CD4-positive, alpha-beta T cell treated with Interleukin-4 for 4 hours (primary cell): ENCODE results near the gene ITPK1.

Source experiments
- DNase-seq: peaks from one replicate; pipeline ENCODE4 v3.0.0-alpha.2; 2020

The ITPK1 gene

DNA sequence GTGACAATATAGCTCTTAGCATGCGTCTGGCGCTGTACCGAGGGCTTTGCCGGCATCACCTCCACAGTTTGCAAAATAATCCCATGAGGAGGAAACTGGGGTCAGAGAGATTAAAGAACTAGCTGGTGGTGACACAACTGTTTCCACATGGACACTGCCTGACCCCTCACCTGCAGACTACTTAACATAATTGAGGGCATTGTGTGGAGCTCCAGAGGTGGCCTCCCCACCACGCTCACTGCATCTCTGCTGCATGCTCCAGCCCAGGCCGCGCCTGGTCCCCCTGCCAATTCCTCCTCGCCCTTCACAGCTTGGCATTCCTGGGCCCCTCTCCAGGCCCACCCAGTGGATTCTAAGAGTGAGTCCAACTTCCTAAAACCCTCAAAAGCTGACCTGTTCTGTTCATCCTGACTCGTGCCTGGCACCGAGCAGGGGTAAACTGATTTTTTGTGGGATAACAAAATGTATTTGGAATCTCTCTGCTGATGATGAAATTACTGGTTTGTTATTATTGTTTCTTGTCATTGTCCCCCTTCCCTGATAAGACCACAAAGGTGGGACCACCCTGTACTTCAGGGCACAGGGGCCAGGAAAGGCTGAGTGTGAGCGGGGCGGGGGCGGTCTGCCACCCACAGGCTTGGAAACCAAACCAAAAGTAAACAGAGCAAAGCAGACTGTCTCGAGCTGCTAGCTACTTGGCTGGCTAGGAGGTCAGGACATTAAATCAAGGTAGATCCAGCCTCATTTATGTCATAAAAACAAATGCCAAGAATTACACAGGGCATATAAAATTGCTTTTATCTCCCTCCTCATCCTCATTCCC lies 152.2 kb downstream of the ITPK1 start:
- no peak for DNase-seq

DNA sequence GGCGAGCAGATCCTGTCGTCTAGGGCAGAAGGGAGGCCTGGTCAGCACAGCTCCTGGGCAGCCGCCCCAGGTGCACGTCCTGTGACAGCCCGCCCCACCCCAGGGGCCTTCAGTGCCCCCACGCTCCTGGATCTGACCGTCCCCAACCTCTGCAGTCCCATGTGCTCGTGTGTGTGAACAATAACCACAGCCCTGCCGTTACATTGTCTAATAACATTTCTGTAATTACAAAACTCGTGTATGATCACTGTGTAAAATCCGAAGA lies 153.0 kb downstream of the ITPK1 start:
- no peak for DNase-seq

DNA sequence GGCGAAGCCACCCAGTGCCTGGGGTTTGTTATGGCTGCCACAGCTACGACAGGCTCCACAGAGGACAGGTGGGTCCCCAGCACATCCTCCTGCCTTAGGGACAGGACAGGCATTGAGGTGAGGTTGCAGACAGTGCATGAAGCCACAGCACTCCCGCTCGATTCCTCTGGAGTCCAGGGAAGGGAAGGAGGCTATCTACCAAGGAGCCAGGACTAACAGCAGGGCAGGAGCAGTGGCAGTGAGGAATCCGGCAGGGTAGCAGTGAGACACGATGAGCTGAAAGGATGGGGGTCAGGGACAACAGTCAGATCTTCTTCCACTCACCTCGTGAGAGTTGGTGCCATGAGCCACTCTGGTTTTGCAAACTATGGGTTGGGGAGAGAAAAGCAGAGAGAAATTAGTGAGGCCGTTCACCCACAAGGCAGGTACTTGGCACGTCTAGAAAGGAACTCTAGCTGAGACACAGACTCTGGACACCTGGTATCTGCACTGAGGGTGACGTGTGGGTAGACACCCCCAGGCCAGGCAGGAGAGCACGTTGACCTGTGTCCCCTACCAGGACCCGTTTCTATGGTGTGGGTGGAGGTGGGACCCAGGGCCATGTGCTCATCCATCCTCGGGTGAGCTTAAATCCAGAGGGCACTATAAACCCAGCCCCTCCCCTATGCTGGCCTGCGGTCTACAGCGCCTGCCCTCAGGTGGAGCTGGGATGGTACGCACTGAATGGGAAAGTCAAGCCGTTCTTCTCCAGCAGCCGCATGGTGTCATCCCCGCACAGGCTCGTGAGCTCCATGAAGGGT lies 153.5 kb downstream of the ITPK1 start:
- no peak for DNase-seq

DNA sequence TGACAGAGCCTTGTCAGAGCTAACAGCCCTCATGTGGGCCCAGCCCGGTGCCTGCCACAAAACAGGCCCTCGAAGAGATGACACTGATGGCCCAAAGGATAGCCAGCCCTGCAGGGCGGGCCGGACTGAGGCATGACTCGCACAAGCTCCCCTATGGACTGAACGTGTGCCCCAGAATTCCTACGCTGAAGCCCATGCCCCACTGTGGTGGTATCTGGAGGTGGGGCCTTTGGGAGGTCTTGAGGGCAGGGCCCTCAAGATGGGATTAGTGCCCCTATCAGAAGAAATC lies 154.2 kb downstream of the ITPK1 start:
- DNase-seq, result no peak

DNA sequence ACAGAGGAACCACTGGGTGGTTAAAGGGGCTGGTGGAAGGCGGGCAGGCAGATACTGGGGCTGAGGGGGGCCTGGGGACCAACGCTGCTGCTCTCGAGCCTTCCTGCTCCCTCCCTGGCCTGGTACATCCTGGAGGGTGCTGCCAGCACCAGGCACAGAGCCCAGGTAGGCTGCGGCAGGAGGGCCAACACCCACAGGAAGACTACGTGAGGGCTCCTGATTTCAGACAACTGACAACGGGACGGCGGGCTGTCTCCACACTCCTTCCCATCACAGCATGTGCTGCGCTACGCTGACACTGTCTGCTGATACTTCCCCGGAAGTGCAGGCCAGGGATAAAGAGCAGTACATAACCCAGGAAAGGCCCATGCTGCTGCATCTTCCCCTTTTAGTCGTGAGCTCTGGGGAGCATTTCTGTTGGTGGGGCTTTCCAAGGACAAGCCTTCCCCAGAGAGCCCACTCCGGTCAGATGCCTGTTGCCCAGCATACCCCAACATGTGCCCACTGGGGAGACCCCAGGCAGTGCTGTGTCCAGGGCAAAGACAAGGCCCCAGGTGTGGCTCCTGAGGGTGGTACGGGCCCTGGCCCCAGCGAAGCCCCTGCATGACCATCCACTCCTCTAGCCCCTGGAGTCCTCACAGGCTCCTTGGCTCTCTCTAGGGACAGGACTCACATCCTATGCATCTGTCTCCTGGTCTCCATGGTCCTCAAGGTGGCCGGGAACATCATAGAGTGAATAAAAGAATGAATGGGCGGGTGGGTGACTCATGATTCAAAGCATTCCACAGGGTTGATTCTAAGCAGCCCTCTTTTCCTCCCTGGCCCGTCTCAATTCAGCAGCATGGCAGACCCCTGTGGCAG lies 154.8 kb downstream of the ITPK1 start:
- no peak for DNase-seq

DNA sequence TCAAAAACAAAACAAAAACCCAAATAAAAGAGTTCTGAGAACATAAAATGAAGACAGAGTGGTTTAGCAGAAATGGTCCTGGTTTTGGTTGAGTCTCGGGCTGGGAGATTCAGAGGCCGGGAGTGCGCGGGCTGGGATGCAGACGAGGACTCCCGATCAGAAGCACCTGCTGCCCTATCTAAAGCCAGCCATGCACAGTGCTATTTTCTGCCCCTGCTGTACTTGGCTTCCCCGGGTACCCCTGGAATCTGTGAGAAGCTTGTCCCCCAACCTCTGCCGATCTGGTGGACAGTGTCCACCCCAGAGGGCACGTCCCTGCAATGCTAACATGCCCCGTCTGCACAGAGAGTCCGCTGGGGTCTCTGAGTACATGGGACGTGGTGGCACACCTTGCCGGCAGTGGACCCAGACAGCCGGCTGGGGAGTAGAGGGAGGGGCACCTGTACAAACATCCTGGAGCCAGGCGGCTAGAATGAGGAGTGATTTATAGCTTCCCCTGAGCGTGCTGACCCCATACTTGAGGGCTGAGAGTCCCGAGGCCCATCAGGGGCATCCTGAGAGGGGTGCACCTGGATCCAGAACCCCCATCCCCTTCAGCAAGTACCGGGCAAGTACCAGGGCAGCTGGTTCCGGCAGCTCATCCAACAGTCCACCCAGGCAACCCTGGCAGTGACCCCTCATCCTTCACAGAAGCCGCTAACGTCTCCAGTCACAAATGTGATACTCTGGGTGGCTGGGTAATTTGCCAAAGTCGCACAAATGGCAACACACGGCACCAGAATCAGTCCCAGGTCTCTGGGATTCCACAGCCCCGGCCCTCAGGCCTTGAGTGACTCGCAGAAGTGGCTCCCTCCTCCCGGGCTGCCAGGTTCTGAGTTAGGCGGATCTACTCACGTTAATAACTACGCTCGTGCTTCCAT lies 155.7 kb downstream of the ITPK1 start:
- no peak for DNase-seq

DNA sequence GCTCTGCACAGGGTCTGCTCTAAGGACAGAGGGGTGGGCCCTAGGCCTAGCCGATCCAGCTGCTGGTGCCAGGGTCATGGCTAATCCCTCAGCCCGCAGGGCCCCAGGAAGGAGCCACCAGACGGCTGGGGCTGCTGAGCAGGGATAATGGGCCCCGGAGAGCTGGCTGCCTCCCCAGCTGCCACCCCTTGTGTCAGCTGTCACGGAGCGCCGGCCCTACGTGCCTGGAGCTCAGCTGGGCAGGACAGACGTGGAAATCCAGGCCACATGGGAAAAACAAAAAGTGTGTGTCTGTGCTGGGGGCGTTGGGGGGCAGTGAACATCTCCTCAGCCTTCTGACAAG lies 156.6 kb downstream of the ITPK1 start:
- no peak for DNase-seq

DNA sequence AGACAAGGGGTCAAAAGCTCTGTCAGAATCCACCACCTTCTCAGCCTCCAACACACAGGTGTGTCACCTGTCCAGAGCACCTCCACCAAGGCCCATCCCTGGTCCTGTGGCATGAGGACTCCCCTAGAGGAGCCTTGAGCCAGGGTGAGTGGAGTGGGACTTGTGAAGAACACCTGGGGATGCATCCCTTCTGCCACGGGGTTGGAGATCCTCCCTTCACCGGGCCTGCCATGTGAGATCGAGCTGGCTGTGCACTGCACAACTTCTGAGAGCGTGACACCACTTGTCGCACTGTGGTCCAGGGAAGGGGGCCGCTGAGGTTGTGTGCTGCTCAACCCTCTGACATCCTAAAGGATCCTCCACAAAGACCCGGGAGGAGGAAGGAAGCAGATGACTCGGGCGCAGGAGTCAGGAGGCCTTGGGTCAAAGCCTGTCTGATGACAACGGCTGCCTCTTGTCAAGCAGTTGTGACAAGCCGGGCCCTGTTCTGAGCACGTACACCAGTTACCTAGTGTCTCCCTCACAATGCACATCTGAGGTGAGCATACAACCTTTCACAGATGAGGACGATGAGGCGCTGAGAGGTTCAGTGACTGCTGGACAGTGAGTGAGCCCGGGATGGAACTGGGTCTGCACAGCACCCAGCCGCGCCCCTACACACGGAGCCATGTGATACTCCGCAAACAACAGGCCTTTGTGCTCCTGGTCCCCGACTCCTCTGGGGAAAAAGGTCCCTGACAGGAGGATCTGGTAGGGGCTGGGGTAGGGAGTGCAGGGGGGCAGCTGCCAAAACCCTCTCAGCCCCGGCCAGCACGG lies 157.1 kb downstream of the ITPK1 start:
- DNase-seq, result no peak

DNA sequence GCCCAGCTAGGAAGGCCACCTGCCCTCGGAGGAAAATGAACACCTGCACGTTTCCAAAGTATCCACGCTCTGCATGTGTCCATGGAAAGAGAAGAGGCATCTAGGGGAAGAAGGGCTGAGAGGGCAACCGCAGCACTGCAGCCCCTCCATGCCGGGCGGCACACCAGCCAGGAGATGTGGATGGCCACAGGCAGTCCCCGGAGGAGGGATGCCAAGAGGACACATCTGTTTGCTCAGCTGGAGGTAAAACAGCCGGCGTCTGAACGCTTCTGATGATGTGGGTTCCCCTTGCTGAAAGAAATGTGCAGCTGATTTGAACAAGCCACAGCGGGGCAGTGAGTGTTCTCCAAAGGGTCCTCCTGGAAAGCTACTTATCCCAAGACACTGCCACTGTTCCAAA lies 158.8 kb downstream of the ITPK1 start:
- DNase-seq, result no peak

DNA sequence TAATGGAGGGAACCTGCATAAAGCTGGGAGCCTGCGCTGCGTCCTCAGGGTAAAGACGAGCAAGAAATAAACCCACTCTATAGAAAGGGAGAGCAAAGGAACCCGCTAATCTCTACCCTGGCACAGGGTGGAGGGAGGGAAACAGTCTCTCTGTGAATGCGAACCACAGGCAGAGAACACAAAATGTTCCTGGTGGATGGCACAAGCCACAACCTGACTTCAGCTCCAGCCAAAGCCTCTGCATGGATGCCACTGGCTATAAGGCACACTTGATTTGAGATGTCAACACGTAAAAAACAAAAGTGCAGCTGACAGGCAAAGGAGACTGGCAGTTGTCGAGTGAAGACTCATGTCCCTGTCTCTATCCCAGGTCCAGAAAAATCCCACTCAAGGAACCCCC lies 160.3 kb downstream of the ITPK1 start:
- DNase-seq, result no peak

DNA sequence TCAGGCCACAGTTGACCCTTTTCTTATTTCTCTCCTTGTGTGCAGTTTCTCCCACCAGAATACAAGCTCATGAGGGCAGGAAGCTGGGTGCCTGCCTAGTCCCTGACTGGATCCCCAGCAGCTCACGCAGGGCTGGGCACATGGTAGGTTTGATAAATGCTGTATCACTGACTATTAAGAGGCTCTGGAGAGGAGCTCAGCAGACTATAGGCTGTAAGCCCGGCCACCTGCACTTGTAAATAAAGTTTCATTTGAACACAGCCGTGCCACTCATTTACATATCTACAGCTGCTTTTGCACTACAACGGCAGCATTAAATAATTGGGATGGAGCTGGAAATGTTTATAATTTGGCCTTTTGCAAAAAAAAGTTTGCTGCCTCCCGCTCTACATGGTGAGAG lies 160.8 kb downstream of the ITPK1 start:
- no peak for DNase-seq

DNA sequence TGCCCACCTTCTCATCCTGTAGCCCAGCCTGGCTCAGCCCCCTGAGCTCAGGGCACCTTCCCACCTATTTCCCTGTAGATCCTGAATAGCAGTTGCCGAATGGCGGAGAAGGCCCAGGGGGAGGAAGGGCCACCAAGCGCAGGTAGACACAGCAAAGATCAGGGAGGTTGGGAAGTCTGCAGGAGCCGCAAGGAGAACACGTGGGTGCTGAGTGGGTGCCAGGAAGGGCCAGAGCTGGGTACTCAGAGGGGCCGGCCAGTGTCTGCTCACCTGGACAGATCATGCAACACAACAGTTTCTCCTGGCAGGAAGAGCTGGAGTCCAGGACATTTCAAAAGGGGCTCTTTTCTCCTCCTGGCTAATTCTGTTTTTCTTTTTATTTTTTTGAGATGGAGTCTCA lies 162.2 kb downstream of the ITPK1 start:
- DNase-seq, result no peak

DNA sequence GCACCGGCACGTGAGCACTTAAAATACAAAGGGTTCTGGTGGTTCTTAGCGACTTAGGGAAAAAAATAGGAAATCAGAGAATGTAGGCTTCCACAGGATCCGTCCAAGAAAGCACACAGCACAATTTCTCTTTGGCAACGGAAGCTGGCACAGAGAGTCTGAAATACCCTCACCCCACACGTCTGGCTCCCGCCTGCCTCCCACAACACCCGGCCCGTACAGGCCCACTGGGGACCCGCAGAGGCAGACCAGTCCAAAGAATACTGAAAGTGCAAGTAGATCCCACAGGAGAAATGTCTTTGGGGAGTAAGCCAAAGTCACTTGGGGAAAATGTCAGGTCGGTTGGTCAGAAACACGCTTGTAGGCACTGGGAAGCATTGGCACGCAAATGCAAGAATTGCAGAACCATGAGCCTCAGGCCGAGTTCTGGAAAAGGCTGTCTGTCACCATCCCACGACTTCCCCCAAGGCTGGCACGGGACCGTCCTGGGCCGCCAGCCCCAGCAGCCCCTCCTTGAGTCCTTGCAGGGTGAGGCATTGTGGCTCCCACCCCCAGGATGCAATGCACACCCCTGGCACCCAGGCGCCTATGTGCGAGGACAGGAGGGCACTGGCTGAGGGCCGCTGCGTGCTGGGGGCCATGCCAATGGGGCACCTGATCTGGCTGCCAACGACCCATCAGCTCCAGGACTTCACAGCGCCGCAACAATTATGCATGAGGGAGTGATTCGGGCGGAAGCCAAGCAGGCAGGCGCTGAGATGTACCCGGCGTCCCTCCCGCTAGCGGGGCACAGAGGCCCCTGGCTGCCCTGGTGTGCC lies 163.0 kb downstream of the ITPK1 start:
- DNase-seq, result no peak

DNA sequence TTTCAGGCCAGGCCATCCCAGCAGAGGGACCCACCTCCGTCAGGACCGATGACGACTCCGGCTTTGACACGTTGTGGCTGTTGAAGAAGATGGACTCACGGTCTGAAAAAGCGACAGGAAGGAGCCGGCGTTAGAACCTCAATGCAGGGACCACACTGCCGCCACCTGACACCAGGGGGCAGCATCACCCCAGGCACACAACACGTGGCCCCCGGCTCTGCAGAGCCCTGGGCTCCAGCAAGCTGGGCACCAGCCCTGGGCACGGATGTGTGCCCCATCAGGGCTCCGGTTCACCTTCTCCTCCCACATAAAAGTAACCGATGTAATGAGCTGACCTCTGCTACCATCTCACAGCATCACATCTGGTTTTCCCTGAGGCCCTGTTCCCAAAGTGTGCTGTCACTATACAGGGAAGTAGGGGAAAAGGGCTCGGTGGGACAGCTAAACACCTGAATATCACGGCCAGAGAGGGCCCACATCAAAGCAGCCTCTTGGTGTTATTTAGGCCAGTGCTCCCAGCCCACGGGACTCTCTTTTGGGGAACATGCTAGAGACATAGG lies 163.7 kb downstream of the ITPK1 start:
- DNase-seq, result peak; percentile 67

DNA sequence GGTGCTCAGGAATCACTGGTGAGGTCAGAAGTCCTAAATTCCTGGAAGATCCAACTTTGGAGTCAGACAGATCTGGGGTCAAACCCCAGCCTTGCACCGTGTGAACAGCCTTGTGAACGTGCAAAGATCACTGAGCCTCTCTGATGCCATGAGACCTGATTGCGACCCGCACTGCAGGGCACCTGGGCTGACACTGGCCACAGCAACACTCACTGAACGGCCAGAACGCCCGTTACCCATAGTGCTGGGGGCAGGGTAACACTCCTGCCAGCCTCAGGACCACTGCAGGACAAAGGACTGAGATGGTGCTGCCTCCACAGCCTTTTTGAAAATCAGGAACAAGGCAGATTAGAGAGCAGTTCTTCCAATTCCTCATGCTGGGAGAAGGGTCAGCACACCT lies 164.5 kb downstream of the ITPK1 start:
- DNase-seq, result no peak

DNA sequence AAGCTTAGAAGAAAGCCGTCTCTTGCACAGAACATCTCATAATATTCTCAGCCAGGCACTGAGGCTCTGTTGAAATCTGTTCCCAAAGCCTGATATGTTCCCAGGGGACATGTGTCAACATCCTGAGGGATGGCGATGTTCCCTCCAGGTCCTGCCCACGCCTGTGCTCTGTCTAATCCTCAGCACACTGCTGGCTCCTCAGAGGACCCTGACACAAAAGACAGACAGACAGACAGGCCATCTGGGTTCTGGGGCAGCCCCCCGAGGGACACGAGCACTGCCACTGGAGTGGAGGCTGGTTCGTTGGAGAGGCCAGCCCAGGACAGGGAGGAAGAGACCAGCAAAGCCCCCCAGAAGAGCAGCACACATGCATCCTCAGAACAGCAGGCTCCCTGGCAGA lies 165.0 kb downstream of the ITPK1 start:
- no peak for DNase-seq

DNA sequence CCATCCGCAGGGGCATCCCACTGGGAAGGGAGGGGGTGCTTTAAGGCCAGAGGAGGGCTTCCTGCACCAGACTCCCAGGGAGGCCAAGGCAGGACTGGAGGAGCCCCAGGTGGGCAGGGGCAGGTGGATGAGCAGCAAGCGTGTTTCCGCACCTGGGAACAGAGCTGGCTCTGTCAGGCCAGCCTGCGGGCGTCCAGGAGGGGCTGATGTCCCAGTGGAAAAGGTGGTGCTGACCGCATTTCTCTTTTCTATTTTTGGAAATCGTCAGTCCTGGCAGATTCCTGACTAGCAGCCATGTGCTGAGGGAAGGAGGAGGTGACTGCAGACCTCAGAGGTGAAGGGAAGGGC lies 165.6 kb downstream of the ITPK1 start:
- DNase-seq, result no peak

DNA sequence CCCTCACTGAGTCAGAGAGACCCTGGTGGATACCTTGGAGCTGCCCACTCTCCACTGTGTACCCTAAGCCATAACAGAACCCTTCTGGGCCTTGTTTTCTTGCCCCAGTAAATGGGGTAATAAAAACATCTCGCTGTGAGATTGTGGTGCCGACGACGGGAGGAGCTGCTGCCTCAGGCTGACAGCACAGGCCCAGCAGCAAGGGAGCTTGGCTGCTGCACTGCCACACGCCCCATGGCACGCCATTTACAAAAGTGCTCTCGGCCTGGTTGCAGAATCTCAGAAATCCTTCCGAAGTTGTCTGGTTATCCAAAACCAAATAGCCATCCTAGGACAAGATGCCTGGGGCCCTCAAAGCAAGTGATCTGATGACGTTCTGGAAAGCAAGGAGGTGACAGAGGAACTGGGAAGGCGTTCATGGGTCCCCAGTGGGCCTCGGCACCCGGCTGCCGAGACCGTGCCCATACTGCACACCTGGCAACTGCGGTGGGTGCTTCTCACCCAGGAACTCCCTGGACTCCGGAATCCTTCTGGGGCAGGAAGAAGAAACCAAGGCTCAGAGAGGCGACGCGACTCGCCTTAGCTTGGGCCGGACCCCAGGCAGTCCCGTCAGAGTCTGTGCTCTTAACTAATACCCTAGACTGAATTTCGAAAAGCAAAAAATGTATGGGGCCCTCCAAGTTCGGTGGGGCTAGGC lies 166.1 kb downstream of the ITPK1 start:
- no peak for DNase-seq

DNA sequence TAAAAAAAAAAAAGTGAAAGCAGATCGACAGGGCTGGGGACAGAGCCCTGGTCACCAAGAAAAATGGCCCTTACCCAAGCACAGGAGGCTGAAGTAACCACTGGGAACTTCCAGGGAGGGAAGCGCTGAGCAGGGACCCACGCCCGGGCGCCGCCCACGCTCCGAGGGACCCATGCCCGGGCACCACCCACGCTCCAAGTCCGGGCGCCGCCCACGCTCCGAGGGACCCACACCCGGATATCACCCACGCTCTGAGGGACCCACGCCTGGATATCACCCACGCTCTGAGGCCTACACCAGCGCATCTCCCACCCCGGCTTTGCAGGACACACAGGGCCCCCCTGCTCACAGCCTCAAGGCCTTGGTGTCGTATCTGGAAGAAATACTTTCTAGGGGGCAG lies 167.1 kb downstream of the ITPK1 start:
- no peak for DNase-seq

DNA sequence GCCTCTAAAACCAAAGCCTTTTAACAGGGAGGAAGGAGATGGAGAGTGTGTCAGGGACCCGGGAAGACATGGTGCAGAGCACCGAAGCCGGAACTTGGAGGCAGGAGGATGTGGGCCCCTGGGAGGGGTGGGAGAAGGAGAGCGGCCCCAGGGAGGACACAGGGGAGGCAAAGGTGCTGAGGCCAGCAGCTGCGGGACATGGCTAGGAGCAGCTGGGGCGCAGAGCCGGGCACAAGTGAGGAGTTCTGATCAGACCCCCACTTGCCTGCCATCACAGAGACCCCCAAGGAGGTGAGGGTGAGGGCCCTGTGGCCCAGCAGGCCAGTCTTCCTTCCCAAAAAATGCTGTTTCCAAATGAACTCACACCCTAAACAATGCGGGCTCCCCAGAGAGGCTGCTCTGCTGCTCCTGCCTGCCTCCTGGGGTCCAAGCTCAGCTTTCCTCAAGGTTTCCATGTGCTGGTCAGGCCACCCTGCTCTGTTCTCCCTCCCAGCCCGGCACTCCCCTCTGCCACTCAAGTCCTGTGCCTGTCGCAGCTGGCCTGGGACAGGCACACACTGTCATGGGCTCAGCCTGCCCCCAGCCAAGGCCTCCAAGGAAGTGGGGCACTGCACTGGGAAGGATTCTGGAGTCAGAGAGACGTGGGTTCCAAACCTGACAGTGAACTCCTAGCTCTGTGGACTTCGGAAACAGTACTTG lies 168.7 kb downstream of the ITPK1 start:
- no peak for DNase-seq
